Measurements from ENCODE around the gene ZIK1.

GRCh38 chr19:57578487-57579205, 5.3 kb upstream of the ZIK1 start, which contains the start of gene ZNF416:
- TF ChIP-seq CTCF (IDR thresholded peaks at IDR 0.05 in 2 of 3, conservative IDR thresholded peaks at IDR 0.05 in 1 of 3; ENCODE audit: borderline replicate concordance in 1 of 3, insufficient read depth in 1 of 3, low read depth in 2 of 3, low read length in 2 of 3), result 0 out of 6 replicates have a peak, but pooled peaks of 2 of the 3 experiments have one; percentile 9 to 12
- peak; percentile 87 for TF ChIP-seq ELF1 (IDR thresholded peaks at IDR 0.05; ENCODE audit: borderline replicate concordance, low read depth)
- no peak for TF ChIP-seq EZH2 (IDR thresholded peaks at IDR 0.05)
- no peak for TF ChIP-seq YY1 (IDR thresholded peaks at IDR 0.05; ENCODE audit: extremely low read depth, insufficient replicate concordance, low read depth, low read length)
- no peak for TF ChIP-seq ZNF274 (IDR thresholded peaks at IDR 0.05; ENCODE audit: low read depth, low read length)
- no peak for TF ChIP-seq REST (IDR thresholded peaks at IDR 0.05; ENCODE audit: low read depth)
